DOHH2 (cell line): ENCODE results near the gene RBPJ.

Experiments used
- H3F3A ChIP-seq: fragments of 200-600 bp; sonication (generic), shearing (Covaris generic); 2 replicates; pipeline ENCODE4 v1.6.0; 2016; ENCODE audit warnings: antibody characterized with exemption, mild to moderate bottlenecking; ENCODE audit not compliant: control insufficient read depth, insufficient read depth
- H3K27ac ChIP-seq: fragments of 200-600 bp; sonication (generic); 2 replicates; pipeline ENCODE4 v1.5.1; 2014; ENCODE audit warnings: low read depth, mild to moderate bottlenecking, low read length, moderate library complexity
- H3K27me3 ChIP-seq: fragments of 200-600 bp; sonication (generic); 2 replicates; pipeline ENCODE4 v1.6.1; 2014; ENCODE audit warnings: mild to moderate bottlenecking, low read length, mixed read lengths; ENCODE audit not compliant: control insufficient read depth
- H3K36me3 ChIP-seq: fragments of 200-600 bp; sonication (generic); 2 replicates; pipeline ENCODE4 v1.6.1; 2014; ENCODE audit warnings: mild to moderate bottlenecking, low read length, moderate library complexity, mixed read lengths; ENCODE audit not compliant: control insufficient read depth
- H3K4me1 ChIP-seq: fragments of 200-600 bp; sonication (generic); 2 replicates; pipeline ENCODE4 v1.6.1; 2014; ENCODE audit warnings: mild to moderate bottlenecking, low read length, mixed read lengths; ENCODE audit not compliant: control insufficient read depth
- H3K4me2 ChIP-seq: fragments of 200-600 bp; sonication (generic); 2 replicates; pipeline ENCODE4 v1.6.0; 2014; ENCODE audit warnings: mild to moderate bottlenecking, low read length, moderate library complexity
- H3K4me3 ChIP-seq: fragments of 200-600 bp; sonication (generic); 2 replicates; pipeline ENCODE4 v1.5.1; 2014; ENCODE audit warnings: mild to moderate bottlenecking, low read length, mixed read lengths
- H3K79me2 ChIP-seq: fragments of 200-600 bp; sonication (generic); 2 replicates; pipeline ENCODE4 v1.6.1; 2014; ENCODE audit warnings: mild to moderate bottlenecking, low read length, mixed read lengths; ENCODE audit not compliant: control insufficient read depth
- H3K9me2 ChIP-seq: fragments of 200-600 bp; sonication (generic); replicated peaks from 2 replicates; pipeline ENCODE4 v1.6.1; 2014; ENCODE audit warnings: mild to moderate bottlenecking, low read length, mixed read lengths; ENCODE audit not compliant: control insufficient read depth
- H3K9me3 ChIP-seq: fragments of 200-600 bp; sonication (generic); 2 replicates; pipeline ENCODE4 v1.6.1; 2014; ENCODE audit warnings: antibody characterized with exemption, low read length, mixed read lengths; ENCODE audit not compliant: control insufficient read depth, insufficient read depth
- H4K20me1 ChIP-seq: fragments of 200-600 bp; sonication (generic); 2 replicates; pipeline ENCODE4 v1.6.0; 2014; ENCODE audit warnings: low read depth, mild to moderate bottlenecking, antibody characterized with exemption, low read length, moderate library complexity; ENCODE audit not compliant: control insufficient read depth, insufficient read depth
- CTCF ChIP-seq: fragments of 200-600 bp; sonication (generic); IDR thresholded peaks from one replicate; pipeline ENCODE4 v1.5.1; 2014; ENCODE audit warnings: antibody characterized with exemption, mild to moderate bottlenecking, low read depth, low read length; ENCODE audit not compliant: poor library complexity, severe bottlenecking
- EZH2phosphoT487 ChIP-seq: fragments of 200-600 bp; sonication (generic); IDR thresholded peaks from 2 replicates; pipeline ENCODE4 v1.6.1; 2017; ENCODE audit warnings: borderline replicate concordance, mild to moderate bottlenecking, antibody characterized with exemption, low read length, moderate library complexity, mixed read lengths

The RBPJ gene

DNA sequence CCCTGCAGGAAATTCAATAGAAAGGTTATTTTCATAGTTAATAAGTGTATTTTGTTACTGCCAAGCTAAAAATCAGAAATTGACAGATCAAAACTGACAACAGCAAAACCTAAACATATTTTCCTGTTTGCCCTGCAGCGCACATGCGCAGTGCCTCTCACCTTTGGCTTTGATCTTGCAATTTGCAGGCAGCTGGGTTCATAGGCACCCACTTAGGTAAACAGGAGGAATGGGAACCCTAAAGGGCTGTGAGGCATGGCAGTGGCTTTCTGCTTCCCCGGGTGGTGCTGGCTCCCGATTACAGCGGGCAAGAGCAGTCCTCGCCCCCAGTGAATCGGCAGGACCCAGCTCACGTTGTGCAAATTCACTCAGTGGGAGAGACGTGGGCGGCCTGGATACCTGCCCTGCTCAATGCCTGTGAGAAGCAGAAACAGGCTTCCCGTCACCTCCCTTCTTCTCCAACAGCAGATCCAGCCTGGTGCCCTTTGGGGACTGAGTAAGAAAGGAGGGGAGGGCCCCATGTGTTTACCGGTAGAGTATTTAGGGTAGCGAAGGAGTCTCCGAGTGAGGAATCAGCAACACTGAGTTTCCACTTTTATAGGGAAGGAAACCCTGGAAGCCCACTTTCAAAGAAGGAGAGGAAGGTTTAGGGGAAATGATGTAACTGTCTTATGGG lies 143.7 kb downstream of the RBPJ start:
- Histone ChIP-seq H3K27me3 (no peaks in the 10 kb centered on the region), H3K9me2 (no peaks in the 10 kb centered on the region), H4K20me1 (no peaks in the 10 kb centered on the region), H3K4me1 (no peaks in the 10 kb centered on the region), H3K36me3 (no peaks in the 10 kb centered on the region), H3K79me2 (no peaks in the 10 kb centered on the region), H3K4me3 (no peak overlapping the region), H3F3A (no peaks in the 10 kb centered on the region), H3K27ac (no peak overlapping the region), H3K4me2 (no peak overlapping the region), H3K9me3 (peaks cover 6% of the 10 kb centered on the region)
- TF ChIP-seq EZH2phosphoT487 (no peak), CTCF (no peak)

GRCh38 chr4:26466578-26467270 lies 145.9 kb downstream of the RBPJ start:
- H3F3A ChIP-seq, result no peaks in the 10 kb centered on the region
- H3K4me1 ChIP-seq, result no peaks in the 10 kb centered on the region
- H3K79me2 ChIP-seq, result no peaks in the 10 kb centered on the region
- no peaks in the 10 kb centered on the region for H3K27me3 ChIP-seq
- H3K4me3 ChIP-seq, result no peak overlapping the region
- H3K4me2 ChIP-seq, result no peak overlapping the region
- TF ChIP-seq EZH2phosphoT487, result no peak
- TF ChIP-seq CTCF, result no peak
- H4K20me1 ChIP-seq, result no peaks in the 10 kb centered on the region
- H3K27ac ChIP-seq, result no peak overlapping the region
- no peaks in the 10 kb centered on the region for H3K9me2 ChIP-seq
- peaks cover 6% of the 10 kb centered on the region for H3K9me3 ChIP-seq
- no peaks in the 10 kb centered on the region for H3K36me3 ChIP-seq

DNA sequence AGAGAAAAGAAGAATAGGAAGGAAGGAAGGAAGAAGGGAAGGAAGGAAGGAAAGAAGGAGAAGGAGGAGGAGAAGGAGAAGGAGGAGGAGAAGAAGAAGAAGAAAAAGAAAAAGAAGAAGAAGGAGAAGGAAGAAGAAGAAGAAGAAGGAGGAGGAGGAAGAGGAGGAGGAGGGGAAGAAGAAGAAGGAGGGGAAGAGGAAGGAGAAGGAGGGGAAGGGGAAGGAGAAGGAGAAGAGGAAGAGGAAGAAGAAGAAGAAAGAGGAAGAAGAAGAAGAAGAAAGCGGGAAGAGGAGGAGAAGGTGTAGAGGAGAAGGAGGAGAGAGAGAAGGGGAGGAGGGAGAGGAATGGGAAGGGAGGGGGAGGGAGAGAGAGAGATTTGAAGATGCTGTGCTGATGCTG lies 146.9 kb downstream of the RBPJ start:
- no peak for TF ChIP-seq CTCF
- TF ChIP-seq EZH2phosphoT487, result no peak
- Histone ChIP-seq H3F3A (no peaks in the 10 kb centered on the region), H3K36me3 (no peaks in the 10 kb centered on the region), H4K20me1 (no peaks in the 10 kb centered on the region), H3K27me3 (no peaks in the 10 kb centered on the region), H3K4me1 (no peaks in the 10 kb centered on the region), H3K9me2 (no peaks in the 10 kb centered on the region), H3K27ac (no peak overlapping the region), H3K79me2 (no peaks in the 10 kb centered on the region), H3K9me3 (peaks cover 6% of the 10 kb centered on the region), H3K4me2 (no peak overlapping the region), H3K4me3 (no peak overlapping the region)
